Body of pancreas (tissue), 4 donors: ENCODE measurements around the gene COX5B. TPM values are rescaled to one million over a fixed set of nuclear protein-coding genes. Genes with fewer than 3 reads are reported as not detected.

Experiments
- ATAC-seq: fragments of 150-250 bp; one replicate; pipeline ENCODE4 v1.9.1; 2016
- DNase-seq, 4 donors: peaks; one replicate each; pipeline ENCODE4 v3.0.0-alpha.2; 2019
- H3K27ac ChIP-seq, 4 donors: fragments of 200-600 bp; sonication (generic); 1 replicate in 3 of 4; 2 replicates in 1 of 4; pipeline versions ENCODE4 v1.5.1 to v1.6.1; 2016 to 2019; ENCODE audit warnings: mild to moderate bottlenecking in 1 of 4, mixed read lengths in 1 of 4, moderate library complexity in 1 of 4
- H3K27me3 ChIP-seq, 2 donors: fragments of 200-600 bp; sonication (generic); one replicate each; pipeline ENCODE4 v1.6.0; 2016; ENCODE audit warnings: mild to moderate bottlenecking in 1 of 2
- H3K36me3 ChIP-seq, 2 donors: fragments of 200-600 bp; sonication (generic); replicated peaks in 1 of 2; 2 replicates each; pipeline ENCODE4 v1.5.1; 2016; ENCODE audit warnings: low read depth in 2 of 2; ENCODE audit not compliant: insufficient read depth in 1 of 2
- H3K4me1 ChIP-seq: fragments of 200-600 bp; sonication (generic); one replicate; pipeline ENCODE4 v1.6.0; 2016
- H3K4me3 ChIP-seq, 2 donors: fragments of 200-600 bp; sonication (generic); 1 replicate in 1 of 2; 2 replicates in 1 of 2; pipeline ENCODE4 v1.5.1; 2016 to 2019
- H3K9me3 ChIP-seq, 3 donors: fragments of 200-600 bp; sonication (generic); 1 replicate in 2 of 3; 2 replicates in 1 of 3; pipeline ENCODE4 v1.5.1; 2016
- CTCF ChIP-seq, 7 experiments: fragments of 450-650 bp in 4 of 7; fragments of 200-600 bp in 3 of 7; sonication (generic) in 3 of 7; IDR thresholded peaks; one replicate each; pipeline ENCODE4 v1.5.1; 2016 to 2019; ENCODE audit warnings: antibody characterized with exemption in 7 of 7
- POLR2A ChIP-seq, 3 donors: fragments of 450-650 bp; IDR thresholded peaks; one replicate each; pipeline ENCODE4 v1.6.1; 2016; ENCODE audit warnings: antibody characterized with exemption in 3 of 3, mild to moderate bottlenecking in 2 of 3
- WGBS, 2 donors: methylation state at CpG; one replicate each; pipeline ENCODE4 v1.1.5; 2017; 5-methylcytosine and 5-hydroxymethylcytosine counted together
- intact Hi-C: fragments of 100-400 bp; cut with DNase I; formaldehyde crosslinking; loops from one replicate; pipeline ENCODE4 v1.15.1; 2023
- total RNA-seq, 2 donors: library from RNA; depleted of rRNA; stranded (reverse); fragments of >200 nt; gene quantifications; one replicate each; pipeline ENCODE4 v1.1.0, GENCODE V29; 2016

Gene COX5B
- total RNA-seq, 2 donors from 2014 or later: 202 to 336 TPM

DNA sequence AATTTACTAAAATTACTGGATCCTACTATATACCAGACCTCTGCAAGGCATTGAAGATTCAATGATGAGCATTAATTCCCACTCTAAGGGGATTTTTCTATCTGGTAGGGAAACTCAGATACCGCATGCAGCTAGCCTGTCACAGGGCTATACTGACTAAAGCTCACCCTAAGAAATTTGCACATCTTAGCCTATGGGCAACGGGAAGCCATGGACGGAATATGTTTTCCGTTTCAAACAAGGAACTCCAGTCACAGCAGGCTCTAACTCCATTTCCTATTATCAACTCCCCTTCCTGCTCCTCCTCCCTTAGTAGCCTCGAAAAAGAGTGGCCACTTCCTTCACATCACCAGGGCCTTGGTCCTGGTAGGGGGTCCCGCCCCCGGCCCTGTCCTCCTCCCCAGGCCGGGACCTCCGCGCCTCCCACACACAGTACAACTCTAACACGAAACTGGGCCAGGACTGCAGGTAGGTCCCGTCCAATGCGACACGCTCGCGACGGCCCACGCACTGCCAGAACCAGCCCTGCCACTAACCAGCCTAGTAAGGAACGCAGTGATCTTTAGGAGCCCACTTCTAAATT is 659 bp upstream of the COX5B start:
- peak overlapping the region; percentile 86 to 95 (median 94) for H3K27ac ChIP-seq
- peak overlapping the region; percentile 2 to 12 for H3K4me3 ChIP-seq
- peak; percentile 53 for ATAC-seq
- intact Hi-C loops: no loop called here
- no peaks in the 10 kb centered on the region for H3K27me3 ChIP-seq
- WGBS, 2 donors: 8% methylated on average over 19 of the region's 19 CpGs
- DNase-seq: no peak
- H3K9me3 ChIP-seq: no peaks in the 10 kb centered on the region
- no peak for TF ChIP-seq CTCF (IDR thresholded peaks at IDR 0.05)
- TF ChIP-seq POLR2A (IDR thresholded peaks at IDR 0.05): no peak
- H3K4me1 ChIP-seq: peaks cover 23% of the 10 kb centered on the region
- H3K36me3 ChIP-seq: peaks cover 4 to 13% of the 10 kb centered on the region in 2 donors

DNA sequence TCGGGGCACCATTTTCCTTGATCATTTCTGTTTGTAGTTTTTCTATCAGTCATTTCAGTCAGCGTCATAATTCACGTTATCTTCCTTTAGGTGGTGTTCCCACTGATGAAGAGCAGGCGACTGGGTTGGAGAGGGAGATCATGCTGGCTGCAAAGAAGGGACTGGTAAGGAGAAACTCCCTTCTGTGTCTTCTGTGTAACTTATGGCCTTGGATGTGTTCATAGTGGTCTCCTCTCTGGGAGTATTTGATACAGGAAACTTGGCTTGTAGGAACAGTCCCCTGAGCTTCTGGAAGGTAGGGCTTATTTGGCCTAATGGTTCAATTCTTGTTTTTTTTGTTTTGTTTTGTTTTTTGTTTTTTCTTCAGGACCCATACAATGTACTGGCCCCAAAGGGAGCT is 1.1 kb downstream of the COX5B start:
- ATAC-seq: no peak
- peaks cover 4 to 13% of the 10 kb centered on the region in 2 donors for H3K36me3 ChIP-seq
- intact Hi-C loops: no loop called here
- no peaks in the 10 kb centered on the region for H3K27me3 ChIP-seq
- H3K4me3 ChIP-seq: peak overlapping the region in 1 of 2 donors; percentile 79
- DNase-seq: no peak
- no peaks in the 10 kb centered on the region for H3K9me3 ChIP-seq
- WGBS, 2 donors: 71 to 84% methylated on average over 4 of the region's 4 CpGs
- TF ChIP-seq POLR2A (IDR thresholded peaks at IDR 0.05) (no peak), CTCF (IDR thresholded peaks at IDR 0.05) (no peak)
- H3K4me1 ChIP-seq: peaks cover 23% of the 10 kb centered on the region
- H3K27ac ChIP-seq: peak overlapping the region in 2 of 4 donors; percentile 92 to 95

DNA sequence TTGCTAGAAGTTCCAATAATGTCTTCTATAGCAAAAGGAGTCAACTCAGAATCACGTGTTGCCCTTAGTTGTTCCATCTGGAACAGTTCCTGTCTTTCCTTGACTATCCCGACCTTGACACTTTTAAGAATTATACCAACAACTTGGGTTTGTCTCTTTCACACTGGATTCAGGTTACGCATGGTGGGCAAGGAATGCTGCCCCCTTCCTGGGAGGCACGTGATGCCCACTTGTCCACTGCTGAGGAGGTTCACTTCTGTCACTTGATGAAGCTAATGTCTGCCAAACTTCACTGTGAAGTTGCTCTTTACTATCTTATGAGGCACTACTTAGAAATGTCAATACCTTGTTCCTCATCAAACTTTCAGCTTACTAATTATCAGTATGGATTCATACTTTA is 5.3 kb downstream of the COX5B start:
- intact Hi-C loops: no loop called here
- 74 to 77% methylated on average over 4 of the region's 4 CpGs for WGBS, 2 donors
- Histone ChIP-seq H3K4me3 (no peak overlapping the region), H3K4me1 (peaks cover 16% of the 10 kb centered on the region), H3K27ac (no peak overlapping the region), H3K36me3 (peaks cover 4 to 13% of the 10 kb centered on the region in 2 donors), H3K9me3 (no peaks in the 10 kb centered on the region), H3K27me3 (no peaks in the 10 kb centered on the region)
- TF ChIP-seq CTCF (IDR thresholded peaks at IDR 0.05) (no peak), POLR2A (IDR thresholded peaks at IDR 0.05) (no peak)
- DNase-seq (no peak), ATAC-seq (no peak)

- ATAC-seq (no peak), DNase-seq (no peak)
- intact Hi-C loops: no loop called here
- no peak overlapping the region for H3K4me3 ChIP-seq
- peaks cover 10 to 11% of the 10 kb centered on the region in 2 donors for H3K36me3 ChIP-seq
- H3K27me3 ChIP-seq: no peaks in the 10 kb centered on the region
- H3K27ac ChIP-seq: no peak overlapping the region
- WGBS, 2 donors: 70 to 73% methylated on average over 2 of the region's 2 CpGs
- H3K4me1 ChIP-seq: no peaks in the 10 kb centered on the region
- no peak for TF ChIP-seq CTCF (IDR thresholded peaks at IDR 0.05)
- TF ChIP-seq POLR2A (IDR thresholded peaks at IDR 0.05): no peak
- H3K9me3 ChIP-seq: no peaks in the 10 kb centered on the region
Measured at GRCh38 chr2:97653473-97653872, 7.6 kb downstream of the COX5B start.

DNA sequence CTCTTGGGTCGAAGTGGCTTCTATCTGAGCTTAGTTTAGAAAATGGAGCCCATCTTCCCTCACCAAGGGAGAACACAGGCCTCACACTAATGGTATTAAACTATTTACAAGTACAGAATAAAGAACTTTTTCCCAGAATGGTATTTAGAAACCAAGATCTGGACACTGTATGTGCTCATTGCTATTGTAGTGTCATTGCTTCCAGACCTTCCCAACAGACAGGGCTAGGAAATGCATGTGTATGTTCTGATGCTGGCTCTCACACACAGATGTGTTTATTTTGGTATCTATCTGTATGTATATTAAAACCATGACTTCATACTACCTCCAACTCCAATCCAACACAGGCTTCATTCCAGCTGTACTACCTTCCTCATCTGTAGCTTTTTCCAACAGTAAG is 8.0 kb downstream of the COX5B start:
- DNase-seq (no peak), ATAC-seq (no peak)
- intact Hi-C loops: no loop called here
- 89 to 94% methylated on average over 1 of the region's 1 CpG for WGBS, 2 donors
- TF ChIP-seq POLR2A (IDR thresholded peaks at IDR 0.05) (no peak), CTCF (IDR thresholded peaks at IDR 0.05) (no peak)
- no peaks in the 10 kb centered on the region for H3K27me3 ChIP-seq
- H3K4me1 ChIP-seq: no peaks in the 10 kb centered on the region
- peaks cover 9 to 15% of the 10 kb centered on the region in 2 donors for H3K36me3 ChIP-seq
- no peak overlapping the region for H3K4me3 ChIP-seq
- no peak overlapping the region for H3K27ac ChIP-seq
- no peaks in the 10 kb centered on the region for H3K9me3 ChIP-seq
